HG03066 (cell line): ENCODE data around the gene PSMD13.

Experiments
- ATAC-seq: cut with Tn5 transposase; IDR thresholded peaks from one replicate; pipeline ENCODE4 v1.9.1; 2021; ENCODE audit warnings: low read depth; ENCODE audit not compliant: unreplicated experiment

PSMD13 gene

GRCh38 chr11:270451-271318 lies 33.9 kb downstream of the PSMD13 start:
- ATAC-seq, result no peak

GRCh38 chr11:271319-271715 lies 34.5 kb downstream of the PSMD13 start:
- ATAC-seq, result no peak

GRCh38 chr11:272195-272930 lies 35.6 kb downstream of the PSMD13 start:
- no peak for ATAC-seq

- no peak for ATAC-seq
These were observed 36.1 kb downstream of the PSMD13 start for GRCh38 chr11:272931-273198.

- no peak for ATAC-seq
These were observed 39.4 kb downstream of the PSMD13 start for GRCh38 chr11:276219-276618.

GRCh38 chr11:278001-278951 lies 41.5 kb downstream of the PSMD13 start, which contains the start of gene NLRP6:
TSS of gene NLRP6 (plus strand) at chr11:278407. CDS start at chr11:278570, 163 bp downstream.
- no peak for ATAC-seq

- no peak for ATAC-seq
These were observed 42.5 kb downstream of the PSMD13 start for GRCh38 chr11:279040-279965.

GRCh38 chr11:279966-280705 lies 43.4 kb downstream of the PSMD13 start:
- no peak for ATAC-seq

- ATAC-seq, result no peak
These were observed 44.1 kb downstream of the PSMD13 start for GRCh38 chr11:280706-281485.

GRCh38 chr11:281486-282161 lies 44.8 kb downstream of the PSMD13 start:
- no peak for ATAC-seq

GRCh38 chr11:282171-282570 lies 45.4 kb downstream of the PSMD13 start:
- no peak for ATAC-seq

- no peak for ATAC-seq
These were observed 46.0 kb downstream of the PSMD13 start for GRCh38 chr11:282630-283360.

GRCh38 chr11:283405-284104 lies 46.8 kb downstream of the PSMD13 start:
- ATAC-seq, result no peak

- no peak for ATAC-seq
These were observed 47.6 kb downstream of the PSMD13 start for GRCh38 chr11:284105-285020.

- ATAC-seq, result no peak
These were observed 48.5 kb downstream of the PSMD13 start for GRCh38 chr11:285021-285893.
